ENCODE data around the gene GSTA1.
"Not testable (repeated sequence)": the region's sequence is repeated elsewhere in the genome, so short reads cannot be mapped to it uniquely, and the experiment has no call there.

DNA sequence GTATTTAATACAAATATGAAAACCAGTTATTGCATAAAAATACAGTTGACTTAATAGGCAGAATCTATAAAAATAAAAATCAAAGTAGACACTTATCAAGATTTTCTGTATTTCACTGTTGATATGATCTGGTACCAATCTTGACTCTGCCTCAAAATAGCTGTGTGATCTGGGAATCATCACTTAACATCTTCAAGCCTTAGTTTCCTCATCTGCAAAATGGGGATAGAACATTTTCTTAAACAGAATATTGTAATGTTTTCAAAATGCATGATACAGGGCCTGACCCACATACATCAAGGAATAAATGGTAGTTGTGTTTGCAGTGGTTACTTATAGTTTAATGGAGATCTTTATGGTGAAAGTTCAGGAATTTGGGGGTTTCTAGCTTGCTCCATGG is 21.4 kb downstream of the GSTA1 start:
- not testable (repeated sequence) for TF ChIP-seq POLR2A, POLR2AphosphoS5, TAF1, SPI1 (IDR thresholded peaks at IDR 0.05; ENCODE audit: low read depth, low read length)
